ENCODE data around the gene CD69. TPM values are rescaled to one million over a fixed set of nuclear protein-coding genes. Genes with fewer than 3 reads are reported as not detected.

CD69 gene
- total RNA-seq, 1 experiment from 2014 or later, result not detected

DNA sequence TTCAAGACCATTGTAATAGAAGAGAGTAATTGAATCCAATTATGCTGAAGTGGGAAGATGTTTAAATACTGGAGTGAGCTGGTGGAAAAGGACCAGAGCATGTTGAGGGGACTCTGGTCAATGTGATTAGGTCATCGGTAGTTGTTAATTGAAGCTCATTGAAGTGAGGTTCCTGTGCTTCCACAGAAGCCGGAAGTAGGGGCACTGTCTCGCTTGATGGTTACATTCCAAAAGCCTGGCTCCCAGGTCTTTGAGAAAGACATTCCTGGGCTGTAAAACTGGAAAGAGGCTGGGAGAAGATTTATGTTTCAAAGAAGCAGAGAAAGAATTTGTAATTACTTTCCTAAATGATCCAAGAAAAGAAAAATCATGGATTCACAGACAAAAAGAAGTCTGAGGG is 15.5 kb downstream of the CD69 start:
- no peak overlapping the region for H3K23ac ChIP-seq (ENCODE audit: insufficient read length, low read depth, low read length)
- no peak overlapping the region for H3K27ac ChIP-seq (ENCODE audit: insufficient read length, low read depth, low read length)
- no peaks in the 10 kb centered on the region for H3K4me1 ChIP-seq (ENCODE audit: insufficient read depth, low read length)
- Mint-ChIP-seq H3K27me3 (ENCODE audit: low read depth) (no peaks in the 10 kb centered on the region), H3K27ac (0 out of 7 replicates have a peak overlapping the region, but pooled peaks of 1 of the 3 experiments have one; percentile 8), H3K9me3 (no peaks in the 10 kb centered on the region), H3K4me1 (peaks cover 7 to 8% of the 10 kb centered on the region in 2 experiments), H3K4me3 (no peak overlapping the region), H3K36me3 (ENCODE audit: insufficient read depth in 1 of 3, low read depth in 3 of 3) (no peaks in the 10 kb centered on the region)
- H2BK20ac ChIP-seq (ENCODE audit: low read depth, low read length, poor library complexity, severe bottlenecking), result no peak overlapping the region
- H3K27me3 ChIP-seq (ENCODE audit: insufficient read depth, low read length), result no peaks in the 10 kb centered on the region
- no peaks in the 10 kb centered on the region for H3K23me2 ChIP-seq (ENCODE audit: insufficient read length, low read depth, low read length, poor library complexity, severe bottlenecking)
- no peak overlapping the region for H2BK12ac ChIP-seq (ENCODE audit: insufficient read length, low read depth, low read length)
- H3K4ac ChIP-seq (ENCODE audit: low read depth, low read length), result no peak overlapping the region
- no peak for DNase-seq
- H3K56ac ChIP-seq (ENCODE audit: insufficient read length, low read depth, low read length), result no peak overlapping the region
- no peaks in the 10 kb centered on the region for H3K79me2 ChIP-seq (ENCODE audit: insufficient read depth, low read length)
- H3K9ac ChIP-seq (ENCODE audit: extremely low read depth, insufficient read length, low read length), result no peak overlapping the region
- H4K91ac ChIP-seq (ENCODE audit: insufficient read length, low read depth, low read length), result no peak overlapping the region
- no peaks in the 10 kb centered on the region for H3K9me3 ChIP-seq (ENCODE audit: control insufficient read depth, low read depth, low read length)
- no peaks in the 10 kb centered on the region for H3K79me1 ChIP-seq (ENCODE audit: insufficient read depth, low read depth, low read length, poor library complexity, severe bottlenecking)
- H2AFZ ChIP-seq (ENCODE audit: low read length), result peak overlapping the region; percentile 82
- H3T11ph ChIP-seq (ENCODE audit: low read length), result no peak overlapping the region
- no peak overlapping the region for H2BK5ac ChIP-seq (ENCODE audit: insufficient read length, low read length)
- H4K8ac ChIP-seq (replicated peaks; ENCODE audit: insufficient read length, low read depth, low read length), result no peak overlapping the region
- H4K5ac ChIP-seq (ENCODE audit: insufficient read length, low read depth, low read length), result no peak overlapping the region
- H2BK15ac ChIP-seq (ENCODE audit: low read depth, low read length), result no peak overlapping the region
- H2AK5ac ChIP-seq (ENCODE audit: insufficient read length, low read length), result no peak overlapping the region
- TF ChIP-seq, protein P1, sequence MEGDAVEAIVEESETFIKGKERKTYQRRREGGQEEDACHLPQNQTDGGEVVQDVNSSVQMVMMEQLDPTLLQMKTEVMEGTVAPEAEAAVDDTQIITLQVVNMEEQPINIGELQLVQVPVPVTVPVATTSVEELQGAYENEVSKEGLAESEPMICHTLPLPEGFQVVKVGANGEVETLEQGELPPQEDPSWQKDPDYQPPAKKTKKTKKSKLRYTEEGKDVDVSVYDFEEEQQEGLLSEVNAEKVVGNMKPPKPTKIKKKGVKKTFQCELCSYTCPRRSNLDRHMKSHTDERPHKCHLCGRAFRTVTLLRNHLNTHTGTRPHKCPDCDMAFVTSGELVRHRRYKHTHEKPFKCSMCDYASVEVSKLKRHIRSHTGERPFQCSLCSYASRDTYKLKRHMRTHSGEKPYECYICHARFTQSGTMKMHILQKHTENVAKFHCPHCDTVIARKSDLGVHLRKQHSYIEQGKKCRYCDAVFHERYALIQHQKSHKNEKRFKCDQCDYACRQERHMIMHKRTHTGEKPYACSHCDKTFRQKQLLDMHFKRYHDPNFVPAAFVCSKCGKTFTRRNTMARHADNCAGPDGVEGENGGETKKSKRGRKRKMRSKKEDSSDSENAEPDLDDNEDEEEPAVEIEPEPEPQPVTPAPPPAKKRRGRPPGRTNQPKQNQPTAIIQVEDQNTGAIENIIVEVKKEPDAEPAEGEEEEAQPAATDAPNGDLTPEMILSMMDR (conservative IDR thresholded peaks at IDR 0.05), result no peak
- WGBS (ENCODE audit: extremely low coverage, insufficient read length, low lambda C conversion rate), result no CpG with 5 or more reads among the region's 3 CpGs
- H2BK120ac ChIP-seq (ENCODE audit: low read depth, low read length, poor library complexity, severe bottlenecking), result no peak overlapping the region
- H3K18ac ChIP-seq (ENCODE audit: insufficient read length, low read depth, low read length), result no peak overlapping the region
- H3K14ac ChIP-seq (ENCODE audit: insufficient read depth, low read length), result no peak overlapping the region
- no peaks in the 10 kb centered on the region for H4K20me1 ChIP-seq (ENCODE audit: control insufficient read depth, insufficient read depth, insufficient read length)
- no peak overlapping the region for H3K4me2 ChIP-seq (ENCODE audit: insufficient read depth, insufficient read length, low read length)

All from H9 (cell line).